IPS-NIHi7 (cell line): ENCODE results near the gene KITLG.
"Not testable (repeated sequence)": the region's sequence is repeated elsewhere in the genome, so short reads cannot be mapped to it uniquely, and the experiment has no call there.

Source experiments
- DNase-seq: peaks from one replicate; pipeline ENCODE4 v3.0.0; 2012; ENCODE audit warnings: mixed read lengths; ENCODE audit errors: extremely low spot score

The KITLG gene

GRCh38 chr12:88493636-88494035, 86.6 kb downstream of the KITLG start:
- DNase-seq, result no peak

DNA sequence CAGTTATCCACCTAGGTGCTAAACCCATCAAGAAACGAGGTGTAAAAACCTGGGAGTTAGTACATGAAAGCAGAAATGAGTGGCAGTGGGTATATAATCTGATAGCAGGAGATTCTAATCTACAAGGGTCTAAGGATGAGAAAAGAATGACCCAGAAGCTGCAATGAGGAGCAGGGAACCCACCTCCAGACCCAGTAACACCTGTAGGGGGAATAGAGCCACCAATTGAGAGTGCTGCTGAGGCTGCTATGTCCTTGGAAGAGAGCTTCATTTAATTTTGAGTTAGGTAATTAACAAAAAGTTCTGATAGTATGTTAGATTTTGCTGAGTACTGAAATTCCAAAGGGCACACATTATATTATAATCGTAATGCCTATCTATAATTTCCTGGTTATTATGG, 89.8 kb downstream of the KITLG start:
- no peak for DNase-seq

DNA sequence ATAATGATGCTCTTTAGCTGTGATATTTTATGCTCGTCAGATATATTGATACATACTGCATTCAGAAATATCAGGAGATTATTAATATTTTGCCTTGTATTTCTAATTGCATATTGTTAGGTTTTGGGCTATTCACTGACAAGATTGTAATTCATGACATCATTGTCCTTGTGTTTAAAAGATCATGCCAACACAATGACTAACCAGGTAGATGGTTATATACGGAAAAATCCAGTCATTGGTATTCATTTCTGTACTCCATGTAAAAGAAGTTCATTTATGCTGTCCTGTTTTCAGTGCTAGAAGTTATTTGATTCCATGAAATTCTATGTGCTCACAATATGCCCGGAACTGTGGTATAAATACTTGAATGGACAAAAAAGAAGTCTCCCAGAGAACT, 107.5 kb downstream of the KITLG start:
- DNase-seq, result no peak

DNA sequence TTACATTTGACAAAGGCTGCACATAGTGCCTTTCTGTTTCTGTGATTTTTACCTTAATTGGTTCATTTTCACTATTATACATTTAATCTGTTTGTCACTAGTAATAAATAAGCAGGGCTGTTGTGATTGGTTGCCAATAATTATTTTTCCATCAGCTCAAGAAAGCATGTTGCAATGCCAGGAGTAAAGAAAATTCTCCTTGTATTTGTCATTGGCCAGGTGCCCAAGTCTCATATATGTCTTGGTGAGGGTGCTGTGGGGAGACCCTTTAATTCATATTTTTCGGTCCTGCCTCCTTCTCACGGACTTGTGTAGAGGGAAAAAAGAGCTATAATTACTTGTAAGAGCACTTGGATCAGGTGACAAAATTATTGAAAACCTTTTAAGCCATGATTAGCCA, 108.0 kb downstream of the KITLG start:
- no peak for DNase-seq

DNA sequence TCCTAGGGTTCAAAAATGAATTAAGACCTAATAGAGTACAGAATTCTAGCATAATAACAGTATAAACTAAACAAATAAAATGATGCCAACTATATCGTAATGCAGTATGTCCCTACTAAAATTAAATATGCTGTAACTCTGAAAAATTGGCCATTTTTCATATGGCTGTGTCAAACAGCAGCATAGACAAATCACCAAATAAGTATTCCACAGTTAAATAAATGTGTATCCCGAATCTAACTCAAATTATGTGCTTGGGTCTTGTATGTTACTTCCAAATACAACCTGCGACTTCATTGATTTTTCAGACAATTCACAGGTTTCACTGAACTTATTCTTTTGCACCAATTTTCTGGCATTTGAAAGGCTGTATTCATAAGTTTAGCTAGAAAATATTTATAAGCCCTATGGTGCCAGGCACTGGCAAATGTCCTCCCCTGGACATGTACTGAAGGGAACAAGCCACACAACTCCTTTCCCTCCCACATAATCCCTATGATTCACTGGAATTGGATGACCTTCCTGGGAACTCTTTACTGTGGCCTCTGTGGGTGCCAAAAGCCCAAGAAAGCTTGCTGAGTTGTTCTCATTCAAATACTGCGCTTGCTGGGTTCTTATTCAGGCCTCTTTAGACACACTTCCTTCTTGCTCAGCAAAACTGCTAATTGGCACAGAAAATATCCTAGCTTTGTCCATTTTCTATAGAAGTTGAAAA, 108.8 kb downstream of the KITLG start:
- DNase-seq, result peak; percentile 34

DNA sequence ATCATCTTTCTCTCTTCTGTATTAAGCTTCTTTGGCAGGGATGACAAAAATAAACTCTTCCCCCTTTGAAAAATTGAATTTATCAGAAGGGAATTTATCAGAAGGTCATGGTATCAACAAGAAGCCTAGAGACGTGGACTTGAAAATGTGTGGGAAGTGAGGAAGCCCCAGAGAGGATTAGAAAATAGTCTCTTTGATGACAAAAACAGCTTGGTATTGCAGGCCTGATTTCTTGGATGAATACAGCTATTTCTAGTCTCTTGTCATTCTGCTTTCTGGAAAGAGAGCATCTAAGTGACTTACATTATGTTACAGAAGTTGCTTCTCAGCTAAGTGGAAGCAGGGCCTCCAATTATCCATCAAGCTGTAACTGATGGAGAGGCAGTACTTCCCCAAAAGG, 111.1 kb downstream of the KITLG start:
- DNase-seq, result no peak

DNA sequence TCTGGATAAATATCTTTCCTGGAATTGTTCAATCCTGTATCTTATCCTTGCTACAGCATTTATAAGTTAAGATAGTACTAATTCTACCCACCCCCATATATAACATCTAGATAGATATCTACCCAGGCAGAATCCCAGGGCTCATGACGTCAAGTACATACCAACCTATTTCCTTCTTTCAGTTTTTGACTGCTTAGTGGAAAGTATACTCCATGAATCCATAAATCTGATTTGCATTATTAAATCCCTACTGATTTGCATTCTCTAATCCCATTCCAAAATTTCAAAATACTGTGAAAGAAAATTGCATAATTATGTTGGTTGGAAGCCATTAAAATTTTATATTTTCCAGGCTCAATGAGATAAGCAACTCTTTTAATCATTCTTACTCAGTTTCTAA, 111.7 kb downstream of the KITLG start:
- DNase-seq, result no peak

GRCh38 chr12:88466708-88467107, 113.6 kb downstream of the KITLG start:
- not testable (repeated sequence) for DNase-seq

DNA sequence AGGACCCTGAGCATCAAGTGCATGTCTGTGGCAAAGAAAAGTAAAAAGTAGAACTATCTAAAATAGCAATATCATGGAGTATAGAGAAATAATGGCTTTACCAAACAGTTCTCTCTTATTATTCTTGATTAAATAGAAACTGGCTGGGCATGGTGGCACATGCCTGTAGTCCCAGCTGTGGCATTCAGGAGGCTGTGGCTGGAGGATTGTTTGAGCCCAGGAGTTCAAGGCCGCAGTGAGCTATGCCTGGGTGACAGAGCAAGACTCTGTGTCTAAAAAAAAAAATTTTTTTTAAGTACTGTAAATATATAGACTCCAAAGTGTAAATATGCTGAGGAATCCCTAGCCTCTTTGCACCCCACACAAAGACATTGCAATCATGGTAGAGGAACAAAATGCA, 121.9 kb downstream of the KITLG start:
- no peak for DNase-seq

DNA sequence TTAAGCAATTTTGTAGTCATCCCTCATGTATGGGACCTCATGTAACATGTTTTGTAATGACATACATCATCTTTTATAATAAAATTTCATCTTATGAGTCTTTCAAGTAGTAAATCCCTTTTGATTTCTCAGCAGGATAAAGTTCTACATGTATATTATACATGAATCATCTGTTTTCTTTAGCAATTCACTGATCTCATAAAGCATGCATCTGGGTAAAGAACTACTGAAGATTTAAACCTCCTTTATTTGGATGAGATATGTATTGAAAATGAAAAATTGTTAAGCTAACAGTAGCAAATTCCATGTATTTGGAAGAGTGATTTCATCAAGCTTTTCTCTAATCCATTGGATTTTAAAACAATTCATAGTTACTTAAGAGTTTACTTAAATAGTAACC, 126.9 kb downstream of the KITLG start:
- DNase-seq, result no peak

GRCh38 chr12:88451205-88451604, 129.1 kb downstream of the KITLG start:
- no peak for DNase-seq

DNA sequence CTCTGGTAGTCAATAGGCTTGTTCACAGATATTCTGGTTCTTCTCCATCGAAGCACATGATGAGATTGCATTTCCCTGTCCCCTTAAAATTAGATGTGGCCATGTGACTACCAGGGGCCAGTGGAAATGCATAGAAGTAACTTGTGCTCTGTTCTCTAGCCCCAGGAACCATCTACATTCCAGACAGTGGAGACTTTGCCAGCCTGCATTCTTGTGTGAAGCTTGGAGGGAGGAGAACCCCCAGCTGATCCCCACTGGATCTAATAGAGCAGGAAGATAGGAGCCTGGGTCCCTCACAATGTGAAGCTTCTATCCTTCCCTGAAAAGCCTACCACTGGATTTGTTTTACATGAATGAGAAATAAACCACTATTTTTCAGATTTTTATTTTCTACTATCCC, 130.1 kb downstream of the KITLG start:
- no peak for DNase-seq

DNA sequence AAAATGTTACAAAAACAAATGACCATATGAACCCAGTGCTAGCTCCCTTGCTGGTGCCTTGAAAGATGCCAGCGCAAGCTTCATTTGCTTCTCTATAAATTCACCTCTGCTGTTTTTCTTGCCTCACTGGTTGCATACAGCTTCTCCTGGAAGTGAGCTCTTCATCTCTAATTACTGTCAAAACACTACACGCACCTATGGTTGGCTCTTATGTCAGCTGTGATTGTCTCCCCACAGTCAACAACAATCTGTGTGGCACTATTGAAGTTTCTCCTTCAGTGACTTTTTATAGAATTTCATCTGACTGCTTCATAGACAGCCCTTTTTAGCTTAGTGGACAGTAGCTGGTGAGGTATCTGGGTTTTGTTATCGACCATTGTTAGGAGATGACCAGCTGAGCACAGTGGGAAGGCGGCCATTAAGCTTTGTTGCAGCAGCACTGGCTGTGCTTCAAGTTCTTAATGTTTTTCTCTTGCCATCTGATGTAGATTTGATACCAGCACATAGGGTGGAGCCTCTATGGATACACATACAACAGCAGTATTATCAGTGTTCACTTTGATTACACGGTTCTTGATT, 131.8 kb downstream of the KITLG start:
- no peak for DNase-seq

DNA sequence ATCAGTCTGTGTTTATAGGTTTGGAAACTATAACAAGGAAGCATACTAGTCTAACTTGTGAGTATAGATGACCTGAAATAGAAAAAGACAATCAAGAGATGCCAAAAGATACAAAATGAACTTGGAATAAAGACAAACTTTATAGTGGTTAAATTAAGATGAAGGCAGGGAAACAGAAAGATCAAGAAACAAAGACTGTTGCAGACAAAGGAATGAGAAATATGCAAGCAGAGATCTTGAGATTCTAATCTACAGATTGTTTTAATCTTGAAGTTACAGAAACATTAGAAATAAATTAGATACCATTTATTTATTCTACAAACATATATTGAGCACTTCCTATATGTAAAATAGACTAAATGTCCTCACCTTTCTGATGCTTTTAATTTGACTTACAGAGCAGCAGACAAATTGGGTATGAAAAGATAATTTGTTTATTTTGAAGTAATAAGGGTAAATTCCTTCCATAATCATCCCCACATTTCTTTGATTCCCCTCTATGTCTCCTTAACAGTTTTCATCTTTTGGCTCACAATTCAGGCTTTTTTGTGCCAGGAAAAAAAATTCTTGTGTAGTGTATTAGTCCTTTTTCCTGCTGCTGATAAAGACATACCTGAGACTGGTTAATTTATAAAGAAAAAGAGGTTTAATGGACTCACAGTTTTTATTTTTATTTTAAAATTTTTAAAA, 134.4 kb downstream of the KITLG start:
- no peak for DNase-seq

DNA sequence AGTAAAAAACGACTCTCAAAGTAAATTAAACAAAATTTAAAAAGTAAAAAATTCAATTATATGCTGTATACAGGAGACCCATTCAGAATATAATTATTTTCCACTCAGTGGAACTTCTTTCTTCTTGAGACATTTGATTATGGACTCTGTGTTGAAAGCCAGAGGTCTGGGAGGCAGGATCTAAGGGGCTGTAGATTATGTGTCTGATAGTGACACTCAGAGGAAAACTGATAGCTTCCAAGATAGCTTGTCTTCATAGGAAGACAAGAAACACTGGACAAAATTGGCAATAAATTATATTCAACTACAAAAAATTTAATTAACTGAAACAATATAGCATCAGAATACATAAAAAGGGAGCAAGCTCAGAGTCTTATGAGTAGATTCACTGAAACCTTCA, 135.8 kb downstream of the KITLG start:
- no peak for DNase-seq
